Mucosa of rectum (tissue), 2 donors: Measurements from ENCODE around the gene SRPK3.
"Not testable (repeated sequence)": the region's sequence is repeated elsewhere in the genome, so short reads cannot be mapped to it uniquely, and the experiment has no call there.

Source experiments
- H3K27ac ChIP-seq, 2 donors: one replicate each; pipeline ENCODE4 v1.7.0; 2013; ENCODE audit warnings: inconsistent platforms in 2 of 2, low read depth in 2 of 2, low read length in 2 of 2
- H3K27me3 ChIP-seq, 2 donors: one replicate each; pipeline ENCODE4 v1.7.0; 2013; ENCODE audit warnings: low read length in 2 of 2; ENCODE audit not compliant: control insufficient read depth in 2 of 2, insufficient read depth in 2 of 2
- H3K36me3 ChIP-seq, 2 donors: one replicate each; pipeline ENCODE4 v1.7.0; 2013; ENCODE audit warnings: low read length in 2 of 2; ENCODE audit not compliant: control insufficient read depth in 2 of 2, insufficient read depth in 2 of 2
- H3K4me1 ChIP-seq, 2 donors: one replicate each; pipeline ENCODE4 v1.7.0; 2013; ENCODE audit warnings: low read length in 2 of 2, mild to moderate bottlenecking in 1 of 2; ENCODE audit not compliant: control insufficient read depth in 2 of 2, insufficient read depth in 2 of 2
- H3K4me3 ChIP-seq, 2 donors: one replicate each; pipeline ENCODE4 v1.7.0; 2013; ENCODE audit warnings: low read length in 2 of 2
- H3K9ac ChIP-seq, 2 donors: one replicate each; pipeline ENCODE4 v1.7.0; 2013; ENCODE audit warnings: low read length in 2 of 2, low read depth in 1 of 2, mild to moderate bottlenecking in 1 of 2
- H3K9me3 ChIP-seq, 2 donors: one replicate each; pipeline ENCODE4 v1.7.0; 2013; ENCODE audit warnings: low read length in 2 of 2; ENCODE audit not compliant: control insufficient read depth in 2 of 2
- donor health status: healthy.
- donor health status: Normal muscosa, but diverticular disease.

The SRPK3 gene

GRCh38 chrX:153738056-153738605 lies 42.7 kb upstream of the SRPK3 start:
- Histone ChIP-seq H3K27ac (no peak overlapping the region), H3K36me3 (no peaks in the 10 kb centered on the region), H3K4me1 (no peaks in the 10 kb centered on the region), H3K9me3 (no peaks in the 10 kb centered on the region), H3K9ac (no peak overlapping the region), H3K27me3 (no peaks in the 10 kb centered on the region), H3K4me3 (no peak overlapping the region)

- H3K9ac ChIP-seq: no peak overlapping the region
- no peaks in the 10 kb centered on the region for H3K27me3 ChIP-seq
- H3K27ac ChIP-seq: no peak overlapping the region
- H3K9me3 ChIP-seq: no peaks in the 10 kb centered on the region
- H3K36me3 ChIP-seq: no peaks in the 10 kb centered on the region
- H3K4me1 ChIP-seq: peaks cover 3 to 4% of the 10 kb centered on the region in 2 donors
- H3K4me3 ChIP-seq: no peak overlapping the region
Measured at GRCh38 chrX:153739754-153740486, 40.9 kb upstream of the SRPK3 start.

- Histone ChIP-seq H3K4me1 (peaks cover 3 to 4% of the 10 kb centered on the region in 2 donors), H3K4me3 (no peak overlapping the region), H3K9me3 (no peaks in the 10 kb centered on the region), H3K36me3 (no peaks in the 10 kb centered on the region), H3K27me3 (no peaks in the 10 kb centered on the region), H3K9ac (no peak overlapping the region), H3K27ac (no peak overlapping the region)
Measured at GRCh38 chrX:153740631-153741222, 40.1 kb upstream of the SRPK3 start.

GRCh38 chrX:153741446-153741845 lies 39.4 kb upstream of the SRPK3 start:
- Histone ChIP-seq H3K27ac (no peak overlapping the region), H3K4me1 (peaks cover 3 to 4% of the 10 kb centered on the region in 2 donors), H3K9ac (no peak overlapping the region), H3K36me3 (no peaks in the 10 kb centered on the region), H3K4me3 (no peak overlapping the region), H3K9me3 (no peaks in the 10 kb centered on the region), H3K27me3 (peaks cover 0 to under 1% of the 10 kb centered on the region in 2 donors)

GRCh38 chrX:153742111-153742510 lies 38.7 kb upstream of the SRPK3 start:
- not testable (repeated sequence) for H3K4me3 ChIP-seq, H3K36me3 ChIP-seq, H3K27ac ChIP-seq, H3K9ac ChIP-seq, H3K4me1 ChIP-seq, H3K27me3 ChIP-seq, H3K9me3 ChIP-seq

- H3K4me3 ChIP-seq, H3K36me3 ChIP-seq, H3K9me3 ChIP-seq, H3K4me1 ChIP-seq, H3K27me3 ChIP-seq, H3K9ac ChIP-seq: not testable (repeated sequence)
- peak overlapping the region; percentile 29 to 56 for H3K27ac ChIP-seq
Measured at GRCh38 chrX:153742796-153743467, 37.9 kb upstream of the SRPK3 start.

GRCh38 chrX:153743468-153744209 lies 37.2 kb upstream of the SRPK3 start:
- not testable (repeated sequence) for H3K36me3 ChIP-seq, H3K9me3 ChIP-seq, H3K4me1 ChIP-seq, H3K27me3 ChIP-seq
- peak overlapping the region in 1 of 2 donors; percentile 64 for H3K9ac ChIP-seq
- peak overlapping the region; percentile 61 to 63 for H3K27ac ChIP-seq
- peak overlapping the region in 1 of 2 donors; percentile 10 for H3K4me3 ChIP-seq

- no peaks in the 10 kb centered on the region for H3K36me3 ChIP-seq
- H3K27me3 ChIP-seq: peaks cover 0 to 2% of the 10 kb centered on the region in 2 donors
- H3K27ac ChIP-seq: peak overlapping the region; percentile 61 to 63
- H3K9ac ChIP-seq: peak overlapping the region in 1 of 2 donors; percentile 64
- H3K9me3 ChIP-seq: no peaks in the 10 kb centered on the region
- peak overlapping the region in 1 of 2 donors; percentile 10 for H3K4me3 ChIP-seq
- peaks cover 3 to 4% of the 10 kb centered on the region in 2 donors for H3K4me1 ChIP-seq
Measured at GRCh38 chrX:153744210-153745066, 36.4 kb upstream of the SRPK3 start.

- H3K4me3 ChIP-seq, H3K27me3 ChIP-seq, H3K9ac ChIP-seq, H3K4me1 ChIP-seq, H3K27ac ChIP-seq, H3K36me3 ChIP-seq, H3K9me3 ChIP-seq: not testable (repeated sequence)
Measured at GRCh38 chrX:153745067-153745433, 35.8 kb upstream of the SRPK3 start.
